Islet precursor cell (in vitro differentiated cells): Measurements from ENCODE around the gene AQP4.

Source experiments
- DNase-seq: peaks from one replicate; pipeline ENCODE4 v3.0.0-alpha.2; 2018

AQP4 gene

GRCh38 chr18:26865557-26865956 lies at the start of gene AQP4:
Gene AQP4 (minus strand): TSS chr18:26865707. CDS start chr18:26865689, 18 bp downstream.
- DNase-seq: peak; percentile 63

- no peak for DNase-seq
Measured at GRCh38 chr18:26911840-26912239, 46.3 kb upstream of the AQP4 start.

- peak; percentile 74 for DNase-seq
Measured at GRCh38 chr18:26909599-26910290, 44.2 kb upstream of the AQP4 start.

- DNase-seq: no peak
Measured at GRCh38 chr18:26908906-26909305, 43.4 kb upstream of the AQP4 start.

- DNase-seq: no peak
Measured at GRCh38 chr18:26902291-26902690, 36.8 kb upstream of the AQP4 start.

GRCh38 chr18:26901020-26901419 lies 35.5 kb upstream of the AQP4 start:
- DNase-seq: no peak

GRCh38 chr18:26894426-26894825 lies 28.9 kb upstream of the AQP4 start:
- DNase-seq: no peak

- no peak for DNase-seq
Measured at GRCh38 chr18:26893996-26894395, 28.5 kb upstream of the AQP4 start.

GRCh38 chr18:26888259-26888658 lies 22.8 kb upstream of the AQP4 start:
- no peak for DNase-seq

GRCh38 chr18:26875040-26875654 lies 9.6 kb upstream of the AQP4 start:
- no peak for DNase-seq

- no peak for DNase-seq
Measured at GRCh38 chr18:26874283-26874682, 8.8 kb upstream of the AQP4 start.

GRCh38 chr18:26869640-26870039 lies 4.1 kb upstream of the AQP4 start:
- DNase-seq: no peak

GRCh38 chr18:26868968-26869586 lies 3.6 kb upstream of the AQP4 start:
- no peak for DNase-seq

- peak; percentile 57 for DNase-seq
Measured at GRCh38 chr18:26867471-26867870, 2.0 kb upstream of the AQP4 start.

- DNase-seq: no peak
Measured at GRCh38 chr18:26864658-26865057, 849 bp downstream of the AQP4 start.

- DNase-seq: no peak
Measured at GRCh38 chr18:26863921-26864497, 1.5 kb downstream of the AQP4 start.

GRCh38 chr18:26863122-26863879 lies 2.2 kb downstream of the AQP4 start:
- DNase-seq: peak; percentile 86

- no peak for DNase-seq
Measured at GRCh38 chr18:26862084-26862483, 3.4 kb downstream of the AQP4 start.

- peak; percentile 64 for DNase-seq
Measured at GRCh38 chr18:26854292-26854881, 11.1 kb downstream of the AQP4 start.

GRCh38 chr18:26853401-26853800 lies 12.1 kb downstream of the AQP4 start:
- DNase-seq: no peak

- DNase-seq: no peak
Measured at GRCh38 chr18:26843760-26844159, 21.7 kb downstream of the AQP4 start.

GRCh38 chr18:26840965-26841364 lies 24.5 kb downstream of the AQP4 start:
- no peak for DNase-seq

- no peak for DNase-seq
Measured at GRCh38 chr18:26839609-26840008, 25.9 kb downstream of the AQP4 start.
